ENCODE data around the gene IL18BP.

The IL18BP gene

DNA sequence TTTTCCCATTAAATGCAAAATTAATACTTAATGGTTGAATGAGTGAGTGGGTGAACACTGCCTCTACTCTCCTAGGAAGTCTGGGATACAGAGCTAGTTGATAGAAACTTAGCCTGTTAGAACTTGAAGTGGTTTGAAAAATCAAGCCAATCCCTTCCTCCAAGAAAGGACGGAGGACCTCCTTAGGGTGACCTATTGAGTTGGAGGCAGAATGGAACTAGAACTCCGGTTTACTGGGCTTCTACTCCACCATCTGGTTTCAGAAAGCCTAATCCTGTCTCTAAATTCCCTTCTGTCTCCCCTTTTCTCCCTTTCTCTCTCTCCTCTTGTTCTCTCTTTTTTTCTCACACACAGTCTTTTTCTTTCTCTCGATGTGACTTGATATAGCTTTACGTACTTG, 19.6 kb upstream of the IL18BP start:
- H3K9ac ChIP-seq (ENCODE audit: low read depth, low read length), result no peak overlapping the region
- H3K4me3 ChIP-seq (ENCODE audit: low read depth, low read length), result no peak overlapping the region
- H3K36me3 ChIP-seq (ENCODE audit: control insufficient read depth, insufficient read depth, low read length), result peaks cover 4% of the 10 kb centered on the region
- H3K9me3 ChIP-seq (ENCODE audit: control insufficient read depth, insufficient read depth, low read length), result no peaks in the 10 kb centered on the region
- no peaks in the 10 kb centered on the region for H3K27me3 ChIP-seq (ENCODE audit: control insufficient read depth, insufficient read depth, low read length)
- H3K4me1 ChIP-seq (ENCODE audit: control insufficient read depth, insufficient read depth, low read length), result peaks cover 3% of the 10 kb centered on the region

DNA sequence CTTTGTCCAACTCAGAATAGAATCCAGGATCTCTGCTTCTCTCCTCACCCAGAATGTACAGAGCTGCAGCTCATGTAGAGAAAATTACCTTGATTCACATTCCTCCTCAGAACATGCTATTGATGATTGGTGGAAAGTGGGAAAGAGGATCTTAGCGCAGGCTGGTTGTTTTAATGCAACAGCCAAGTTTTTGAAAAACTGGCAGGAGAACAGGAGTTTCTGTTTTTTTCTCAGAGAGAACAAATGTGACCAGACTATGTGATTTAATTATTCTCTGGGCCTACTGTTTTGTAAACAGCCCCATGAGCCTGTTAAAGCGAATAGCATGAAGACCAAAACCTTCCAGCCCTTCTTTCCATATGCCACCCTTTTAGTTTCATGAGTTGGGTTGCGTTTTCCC, 19.1 kb upstream of the IL18BP start:
- Histone ChIP-seq H3K36me3 (ENCODE audit: control insufficient read depth, insufficient read depth, low read length) (peaks cover 4% of the 10 kb centered on the region), H3K27me3 (ENCODE audit: control insufficient read depth, insufficient read depth, low read length) (no peaks in the 10 kb centered on the region), H3K9me3 (ENCODE audit: control insufficient read depth, insufficient read depth, low read length) (no peaks in the 10 kb centered on the region), H3K4me3 (ENCODE audit: low read depth, low read length) (no peak overlapping the region), H3K9ac (ENCODE audit: low read depth, low read length) (no peak overlapping the region), H3K4me1 (ENCODE audit: control insufficient read depth, insufficient read depth, low read length) (peaks cover 3% of the 10 kb centered on the region)

DNA sequence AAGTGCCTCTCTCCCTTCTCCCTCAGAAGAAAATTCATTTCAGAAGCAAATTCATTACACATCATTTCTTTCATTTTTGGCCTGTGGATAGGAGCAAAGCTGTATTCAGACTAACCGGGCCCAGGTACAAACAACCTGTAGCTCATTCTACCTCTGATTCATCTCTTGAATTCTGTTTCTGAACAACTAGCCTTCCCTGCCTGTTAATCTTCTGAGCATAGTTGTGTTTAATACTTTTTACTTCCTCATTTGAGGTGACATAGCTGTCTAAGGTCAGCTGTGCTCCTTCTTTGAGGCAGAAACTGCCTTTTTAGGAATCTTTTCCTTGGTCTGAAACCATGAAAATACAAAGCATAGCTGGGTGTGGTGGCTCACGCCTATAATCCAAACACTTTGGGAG, 12.6 kb upstream of the IL18BP start:
- no peak overlapping the region for H3K4me3 ChIP-seq (ENCODE audit: low read depth, low read length)
- no peaks in the 10 kb centered on the region for H3K4me1 ChIP-seq (ENCODE audit: control insufficient read depth, insufficient read depth, low read length)
- peaks cover 4% of the 10 kb centered on the region for H3K36me3 ChIP-seq (ENCODE audit: control insufficient read depth, insufficient read depth, low read length)
- H3K27me3 ChIP-seq (ENCODE audit: control insufficient read depth, insufficient read depth, low read length), result no peaks in the 10 kb centered on the region
- no peaks in the 10 kb centered on the region for H3K9me3 ChIP-seq (ENCODE audit: control insufficient read depth, insufficient read depth, low read length)
- H3K9ac ChIP-seq (ENCODE audit: low read depth, low read length), result no peak overlapping the region

DNA sequence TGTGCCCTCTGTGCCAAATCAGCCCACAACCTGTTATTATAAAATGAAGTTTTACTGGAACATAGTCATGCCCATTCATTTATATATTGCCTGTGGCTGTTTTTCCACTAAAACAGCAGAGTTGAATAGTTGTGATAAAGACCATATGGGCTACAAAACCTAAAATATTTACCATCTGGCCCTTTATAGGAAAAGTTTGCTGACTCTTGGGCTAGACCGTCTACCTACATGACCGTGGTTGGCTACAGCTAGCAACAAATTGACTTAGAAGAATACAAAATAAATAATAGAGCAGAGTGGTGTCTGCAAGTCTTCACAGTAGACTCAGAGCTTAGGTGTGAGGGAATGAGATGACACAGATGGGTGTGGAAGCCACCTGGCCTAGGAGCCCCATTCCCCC, 11.2 kb upstream of the IL18BP start:
- H3K36me3 ChIP-seq (ENCODE audit: control insufficient read depth, insufficient read depth, low read length), result peaks cover 4% of the 10 kb centered on the region
- no peaks in the 10 kb centered on the region for H3K4me1 ChIP-seq (ENCODE audit: control insufficient read depth, insufficient read depth, low read length)
- H3K27me3 ChIP-seq (ENCODE audit: control insufficient read depth, insufficient read depth, low read length), result no peaks in the 10 kb centered on the region
- H3K4me3 ChIP-seq (ENCODE audit: low read depth, low read length), result no peak overlapping the region
- H3K9me3 ChIP-seq (ENCODE audit: control insufficient read depth, insufficient read depth, low read length), result no peaks in the 10 kb centered on the region
- H3K9ac ChIP-seq (ENCODE audit: low read depth, low read length), result no peak overlapping the region

DNA sequence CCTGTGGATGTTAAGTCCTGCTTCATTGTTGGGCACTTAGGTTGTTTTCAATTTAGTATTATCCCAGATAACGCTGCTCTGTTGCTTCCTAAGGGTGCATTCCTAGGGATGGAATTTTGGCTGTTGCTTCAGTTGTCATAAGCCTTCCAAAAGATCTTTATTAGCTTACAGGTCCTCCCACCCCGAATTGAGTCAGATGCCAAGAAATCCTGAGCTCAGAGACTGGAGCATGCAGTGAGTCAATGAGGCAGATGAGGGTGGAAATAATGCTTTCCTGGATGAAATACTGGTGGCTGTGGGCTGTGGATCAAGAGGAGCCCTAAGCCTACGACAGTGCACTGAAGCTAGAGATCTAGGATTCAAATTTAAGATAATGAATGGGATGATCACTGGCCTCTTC, 10.7 kb upstream of the IL18BP start:
- Histone ChIP-seq H3K36me3 (ENCODE audit: control insufficient read depth, insufficient read depth, low read length) (peaks cover 4% of the 10 kb centered on the region), H3K4me1 (ENCODE audit: control insufficient read depth, insufficient read depth, low read length) (no peaks in the 10 kb centered on the region), H3K9ac (ENCODE audit: low read depth, low read length) (no peak overlapping the region), H3K4me3 (ENCODE audit: low read depth, low read length) (no peak overlapping the region), H3K27me3 (ENCODE audit: control insufficient read depth, insufficient read depth, low read length) (no peaks in the 10 kb centered on the region), H3K9me3 (ENCODE audit: control insufficient read depth, insufficient read depth, low read length) (no peaks in the 10 kb centered on the region)

DNA sequence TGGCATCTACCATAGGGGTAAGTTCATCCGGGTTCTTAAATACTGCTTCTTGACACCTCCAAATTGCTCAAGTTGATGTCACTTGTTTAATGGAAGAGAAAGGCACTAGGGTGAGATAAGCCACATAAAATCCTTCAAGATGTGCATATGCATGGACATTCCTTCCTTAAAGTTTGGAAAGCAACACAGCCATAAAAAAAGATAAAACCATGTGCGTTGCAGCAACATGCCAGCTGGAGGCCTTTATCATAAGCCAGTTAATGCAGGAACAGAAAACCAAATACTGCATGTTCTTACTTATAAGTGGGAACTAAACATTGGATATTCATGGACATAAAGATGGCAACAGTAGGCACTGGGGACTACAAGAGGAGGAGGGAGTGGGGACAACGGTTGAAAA, 8.0 kb upstream of the IL18BP start:
- Histone ChIP-seq H3K9ac (ENCODE audit: low read depth, low read length) (no peak overlapping the region), H3K4me3 (ENCODE audit: low read depth, low read length) (no peak overlapping the region), H3K36me3 (ENCODE audit: control insufficient read depth, insufficient read depth, low read length) (no peaks in the 10 kb centered on the region), H3K4me1 (ENCODE audit: control insufficient read depth, insufficient read depth, low read length) (no peaks in the 10 kb centered on the region), H3K9me3 (ENCODE audit: control insufficient read depth, insufficient read depth, low read length) (no peaks in the 10 kb centered on the region), H3K27me3 (ENCODE audit: control insufficient read depth, insufficient read depth, low read length) (no peaks in the 10 kb centered on the region)

DNA sequence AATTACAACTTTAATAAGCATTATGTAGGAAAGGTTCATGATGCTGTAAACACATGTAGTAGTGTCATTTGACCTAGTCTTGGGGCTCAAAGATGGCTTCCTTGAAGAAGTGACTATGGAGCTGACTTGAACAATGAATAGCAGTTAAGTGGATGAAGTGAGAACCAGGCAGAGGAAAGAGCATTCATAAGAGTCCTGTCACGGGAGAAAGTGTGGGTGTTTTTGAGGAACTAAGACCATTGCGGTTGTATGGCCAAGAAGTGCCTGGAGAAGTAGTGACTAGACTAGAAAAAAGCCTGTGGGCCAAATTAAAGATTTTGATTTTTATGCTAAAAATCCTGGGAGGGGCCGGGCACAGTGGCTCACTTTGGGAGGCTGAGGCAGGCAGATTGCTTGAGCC, 7.2 kb upstream of the IL18BP start:
- Histone ChIP-seq H3K27me3 (ENCODE audit: control insufficient read depth, insufficient read depth, low read length) (no peaks in the 10 kb centered on the region), H3K4me3 (ENCODE audit: low read depth, low read length) (no peak overlapping the region), H3K4me1 (ENCODE audit: control insufficient read depth, insufficient read depth, low read length) (no peaks in the 10 kb centered on the region), H3K9me3 (ENCODE audit: control insufficient read depth, insufficient read depth, low read length) (no peaks in the 10 kb centered on the region), H3K36me3 (ENCODE audit: control insufficient read depth, insufficient read depth, low read length) (peaks cover under 1% of the 10 kb centered on the region), H3K9ac (ENCODE audit: low read depth, low read length) (no peak overlapping the region)

DNA sequence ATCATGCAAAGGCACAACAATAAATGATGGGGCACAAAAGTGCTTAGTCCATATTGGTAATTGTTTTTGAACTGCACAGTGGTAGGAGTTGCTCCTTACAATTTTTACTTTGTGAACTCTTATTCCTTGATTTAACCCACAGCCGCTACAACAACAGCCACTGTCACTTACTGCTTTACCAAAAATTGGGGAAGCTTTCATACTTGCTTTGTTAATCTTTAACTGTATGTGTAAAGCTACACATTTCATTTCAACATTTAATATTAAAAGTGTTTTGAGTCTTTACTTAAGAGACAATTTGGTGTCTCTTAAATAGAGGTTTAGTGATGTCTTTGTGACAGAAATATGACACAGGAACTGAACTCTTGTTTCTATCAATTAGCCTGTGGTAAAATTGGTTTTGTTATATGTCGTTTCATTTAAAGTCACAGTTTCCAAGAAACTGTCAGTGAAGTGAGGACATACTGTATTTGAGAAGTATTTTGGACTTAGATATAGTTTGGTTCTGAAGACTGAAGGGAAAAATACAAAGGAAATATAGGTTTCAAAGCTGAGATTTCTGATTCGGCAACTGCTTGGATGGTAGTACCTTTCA, 6.5 kb upstream of the IL18BP start:
- H3K9ac ChIP-seq (ENCODE audit: low read depth, low read length), result no peak overlapping the region
- no peaks in the 10 kb centered on the region for H3K4me1 ChIP-seq (ENCODE audit: control insufficient read depth, insufficient read depth, low read length)
- H3K4me3 ChIP-seq (ENCODE audit: low read depth, low read length), result no peak overlapping the region
- no peaks in the 10 kb centered on the region for H3K27me3 ChIP-seq (ENCODE audit: control insufficient read depth, insufficient read depth, low read length)
- H3K36me3 ChIP-seq (ENCODE audit: control insufficient read depth, insufficient read depth, low read length), result peaks cover 5% of the 10 kb centered on the region
- no peaks in the 10 kb centered on the region for H3K9me3 ChIP-seq (ENCODE audit: control insufficient read depth, insufficient read depth, low read length)

DNA sequence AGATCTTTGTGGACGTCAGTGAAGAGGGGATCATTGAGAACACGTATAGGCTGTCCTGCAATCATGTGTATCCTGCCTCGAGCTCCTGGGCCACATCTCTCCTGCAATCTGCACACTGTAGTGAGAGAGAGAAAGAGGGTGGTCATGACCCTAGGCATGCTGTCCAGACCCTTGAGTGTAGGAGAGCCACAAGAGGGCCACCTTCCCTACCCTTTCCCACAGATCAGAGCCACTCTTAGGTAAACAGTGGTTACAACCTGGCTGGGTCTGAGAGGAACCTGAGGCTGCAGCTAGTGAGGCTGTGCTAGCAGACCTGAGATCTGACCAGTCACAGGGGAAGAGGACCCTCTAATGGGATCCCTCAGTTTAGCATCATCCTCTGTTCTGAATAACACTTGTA, 3.9 kb upstream of the IL18BP start:
- H3K4me1 ChIP-seq (ENCODE audit: control insufficient read depth, insufficient read depth, low read length), result no peaks in the 10 kb centered on the region

DNA sequence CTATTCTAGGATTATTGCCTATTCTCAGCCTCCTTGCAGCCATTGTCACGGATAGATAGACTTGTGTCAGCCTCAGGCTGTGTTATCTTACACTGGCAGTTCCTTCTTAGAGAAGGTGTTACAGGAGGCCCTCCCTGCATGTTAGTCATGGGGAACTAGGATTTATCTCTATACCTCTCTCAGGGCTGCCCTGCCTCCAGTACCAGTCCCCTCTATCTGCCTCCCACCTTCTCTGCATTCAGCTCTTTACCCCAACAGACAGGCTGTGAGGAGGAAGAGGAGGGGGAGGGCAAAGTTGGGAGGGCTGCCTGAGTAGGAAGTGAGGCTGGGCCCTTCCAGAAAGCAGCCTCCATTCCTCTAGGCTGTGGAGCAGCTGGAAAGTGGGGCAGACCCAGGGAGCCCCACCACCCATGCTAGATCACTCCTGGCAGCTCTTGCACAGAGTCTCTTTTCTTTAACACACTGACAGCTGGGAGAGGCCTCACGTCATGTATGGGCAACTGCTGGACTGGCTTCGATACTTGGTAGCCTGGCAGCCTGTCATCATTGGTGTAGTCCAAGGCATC, 2.9 kb upstream of the IL18BP start:
- peaks cover 15% of the 10 kb centered on the region for H3K36me3 ChIP-seq (ENCODE audit: control insufficient read depth, insufficient read depth, low read length)
- H3K9ac ChIP-seq (ENCODE audit: low read depth, low read length), result no peak overlapping the region
- H3K4me1 ChIP-seq (ENCODE audit: control insufficient read depth, insufficient read depth, low read length), result no peaks in the 10 kb centered on the region
- H3K27me3 ChIP-seq (ENCODE audit: control insufficient read depth, insufficient read depth, low read length), result no peaks in the 10 kb centered on the region
- no peak overlapping the region for H3K4me3 ChIP-seq (ENCODE audit: low read depth, low read length)
- no peaks in the 10 kb centered on the region for H3K9me3 ChIP-seq (ENCODE audit: control insufficient read depth, insufficient read depth, low read length)

More for the DNA sequence above, 3.9 kb upstream of the IL18BP start:
- Histone ChIP-seq H3K36me3 (ENCODE audit: control insufficient read depth, insufficient read depth, low read length) (peaks cover 9% of the 10 kb centered on the region), H3K27me3 (ENCODE audit: control insufficient read depth, insufficient read depth, low read length) (no peaks in the 10 kb centered on the region), H3K9me3 (ENCODE audit: control insufficient read depth, insufficient read depth, low read length) (no peaks in the 10 kb centered on the region), H3K9ac (ENCODE audit: low read depth, low read length) (no peak overlapping the region), H3K4me3 (ENCODE audit: low read depth, low read length) (no peak overlapping the region)

DNA sequence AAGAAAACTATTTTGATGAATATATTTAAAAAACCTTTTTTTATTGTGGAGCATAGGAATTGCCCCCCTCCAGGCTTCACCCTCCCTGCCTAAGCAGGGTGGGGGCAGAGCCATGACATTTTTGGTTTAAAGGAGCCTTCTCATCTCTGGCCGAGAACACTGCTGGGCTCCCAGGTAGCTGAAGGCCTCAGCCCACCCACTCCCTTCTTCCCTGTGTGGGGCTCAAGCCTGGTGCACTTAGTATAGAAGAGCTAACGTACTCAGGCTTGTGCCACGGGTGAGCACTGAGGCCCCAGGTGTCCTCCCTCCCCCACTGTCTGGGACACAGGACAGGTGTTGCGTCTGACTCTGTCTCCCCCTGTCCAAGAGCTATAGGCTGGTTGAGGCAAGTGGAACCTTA, 2.2 kb upstream of the IL18BP start:
- Histone ChIP-seq H3K9ac (ENCODE audit: low read depth, low read length) (no peak overlapping the region), H3K4me3 (ENCODE audit: low read depth, low read length) (no peak overlapping the region), H3K9me3 (ENCODE audit: control insufficient read depth, insufficient read depth, low read length) (no peaks in the 10 kb centered on the region), H3K4me1 (ENCODE audit: control insufficient read depth, insufficient read depth, low read length) (no peaks in the 10 kb centered on the region), H3K27me3 (ENCODE audit: control insufficient read depth, insufficient read depth, low read length) (no peaks in the 10 kb centered on the region), H3K36me3 (ENCODE audit: control insufficient read depth, insufficient read depth, low read length) (peaks cover 21% of the 10 kb centered on the region)

DNA sequence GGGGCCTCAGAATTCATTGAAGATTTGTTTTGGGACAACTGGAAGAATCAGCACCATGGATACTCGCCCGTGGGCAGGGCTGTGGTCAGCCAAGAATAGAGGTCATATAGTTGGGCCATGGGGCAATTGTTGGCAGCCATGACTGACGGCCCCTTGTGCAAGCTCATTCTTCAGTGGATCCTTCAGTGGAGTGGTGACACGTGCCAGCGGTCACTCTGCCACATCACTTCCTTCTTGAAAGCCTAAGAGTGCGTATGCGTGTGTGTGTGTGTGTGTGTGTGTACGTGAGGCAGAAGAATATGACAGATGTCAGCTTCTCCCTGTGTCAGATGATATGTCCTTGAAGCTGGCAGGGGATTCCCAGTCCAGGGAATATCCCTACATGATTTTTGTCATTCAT, 1.8 kb upstream of the IL18BP start:
- H3K27me3 ChIP-seq (ENCODE audit: control insufficient read depth, insufficient read depth, low read length), result no peaks in the 10 kb centered on the region
- no peak overlapping the region for H3K4me3 ChIP-seq (ENCODE audit: low read depth, low read length)
- peaks cover 26% of the 10 kb centered on the region for H3K36me3 ChIP-seq (ENCODE audit: control insufficient read depth, insufficient read depth, low read length)
- H3K9ac ChIP-seq (ENCODE audit: low read depth, low read length), result no peak overlapping the region
- H3K4me1 ChIP-seq (ENCODE audit: control insufficient read depth, insufficient read depth, low read length), result no peaks in the 10 kb centered on the region
- no peaks in the 10 kb centered on the region for H3K9me3 ChIP-seq (ENCODE audit: control insufficient read depth, insufficient read depth, low read length)
